Activated CD4-positive, alpha-beta T cell treated with anti-CD3 and anti-CD28 coated beads for 1 hour (primary cell): ENCODE measurements around the gene RTL10.

Experiments
- DNase-seq: peaks from one replicate; pipeline ENCODE4 v3.0.0-alpha.2; 2020

Gene RTL10

DNA sequence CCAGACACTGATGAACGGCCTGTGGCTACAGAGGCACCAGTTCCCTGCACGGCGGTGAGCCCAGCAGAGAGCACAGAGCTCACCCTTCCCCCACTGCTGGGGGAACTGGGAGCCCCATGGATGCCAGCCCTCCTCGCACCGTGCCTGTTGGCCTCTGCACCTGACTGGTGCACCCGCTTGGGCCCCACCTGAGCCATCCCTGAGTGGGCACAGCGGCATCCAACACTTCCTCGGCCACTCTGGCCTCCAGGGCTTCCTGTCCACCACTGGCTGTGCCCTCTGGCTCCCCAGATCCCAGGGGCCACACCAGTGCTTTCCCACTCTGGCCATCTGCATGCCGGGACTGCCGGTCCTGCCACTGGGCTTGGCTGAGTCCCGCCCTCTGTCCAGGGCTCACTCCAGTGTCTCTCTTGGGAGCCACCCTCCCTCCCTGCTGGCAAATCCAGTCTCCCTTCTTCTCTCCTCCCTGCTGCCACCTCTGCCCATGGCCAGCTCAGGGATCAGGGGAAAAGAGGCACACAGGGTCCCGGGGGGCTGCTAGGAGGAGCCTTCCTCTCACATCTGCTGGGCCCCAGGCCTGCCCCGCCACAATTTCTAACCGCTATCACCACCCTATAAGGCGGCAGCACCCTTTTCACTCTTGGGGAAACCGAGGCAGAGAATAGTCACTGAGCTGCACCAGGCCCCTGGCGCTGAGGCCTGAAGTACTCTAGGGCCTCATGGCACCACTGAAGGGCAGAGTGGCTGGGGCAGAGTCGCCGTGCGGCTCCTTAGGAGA is 33.0 kb downstream of the RTL10 start:
- peak; percentile 1 for DNase-seq

DNA sequence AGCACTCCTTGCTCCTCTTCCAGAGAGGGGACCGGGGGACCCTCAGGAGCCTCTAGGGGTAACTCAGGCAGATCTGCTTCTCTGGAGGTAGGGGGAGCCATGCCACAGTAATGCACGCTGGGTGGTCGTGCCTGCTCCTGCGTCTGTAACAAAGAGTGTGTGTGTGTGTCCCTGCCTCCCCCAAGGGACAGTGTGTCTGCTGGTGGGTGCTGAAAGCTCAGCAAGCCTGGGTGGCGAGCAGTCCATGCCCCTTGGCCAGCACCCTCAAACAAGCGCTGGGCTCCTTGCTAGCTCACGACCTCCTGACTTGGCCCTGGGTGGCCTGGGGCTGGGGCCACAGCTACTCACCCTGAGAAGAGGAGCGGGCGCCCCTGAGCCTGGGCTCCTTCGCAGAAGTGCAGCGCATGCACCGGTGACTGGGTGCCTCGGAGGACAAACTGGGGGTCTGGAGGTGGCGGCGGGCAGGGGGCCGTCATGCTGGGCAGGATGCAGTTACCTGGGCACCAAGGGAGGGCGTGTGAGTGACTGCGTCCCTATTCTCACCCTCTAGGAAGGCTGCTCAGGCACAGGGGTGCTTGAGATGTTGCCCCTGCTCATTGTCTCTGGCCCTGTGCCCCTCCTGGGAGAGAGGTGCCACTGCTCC is 33.7 kb downstream of the RTL10 start:
- peak; percentile 6 for DNase-seq

DNA sequence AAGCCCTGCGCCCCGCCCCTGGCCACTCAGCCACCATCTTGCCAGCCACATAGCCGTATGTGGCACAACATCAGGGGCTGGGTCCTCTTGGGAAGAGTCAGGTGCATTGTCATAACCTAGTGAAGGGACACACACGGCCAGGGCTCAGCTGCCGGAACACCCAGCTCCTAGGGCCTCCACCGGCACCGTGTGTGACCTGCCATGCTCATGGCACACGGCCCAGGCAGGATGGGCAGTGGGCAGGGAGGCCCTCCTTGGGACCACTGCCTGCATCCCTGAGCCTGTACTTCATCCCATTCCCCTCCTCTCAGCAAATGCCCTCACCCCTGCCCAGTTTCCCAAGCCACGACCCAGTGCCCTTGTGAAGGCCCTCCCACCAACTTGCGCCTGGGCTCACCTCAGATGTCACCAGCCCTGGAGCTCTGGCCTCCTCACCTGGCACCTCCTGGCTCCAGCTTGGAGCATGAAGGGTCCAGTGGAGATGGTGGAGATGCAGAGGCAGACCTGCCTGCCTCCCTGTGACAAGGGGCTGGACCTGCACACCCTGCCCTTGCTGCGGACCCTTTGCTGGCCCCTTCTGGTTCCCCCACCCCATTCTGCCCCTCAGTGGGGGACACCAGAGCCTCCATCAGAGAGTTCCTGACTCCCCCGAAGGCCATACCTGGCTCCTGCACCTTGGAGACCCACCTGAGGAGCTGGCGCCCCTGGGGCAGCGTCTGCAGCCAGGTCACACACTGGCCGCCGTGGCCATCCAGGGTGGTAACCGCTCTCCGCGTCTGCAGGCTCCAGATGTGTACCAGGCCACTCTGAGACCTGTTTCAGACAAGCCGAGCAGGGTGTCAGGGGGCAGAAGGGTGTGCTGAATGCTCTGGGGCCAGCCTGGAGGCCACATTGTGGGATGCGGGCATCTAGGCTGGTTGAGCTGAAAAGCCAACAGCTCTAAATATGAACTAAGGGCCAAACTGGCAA is 34.5 kb downstream of the RTL10 start:
- peak; percentile 5 for DNase-seq

DNA sequence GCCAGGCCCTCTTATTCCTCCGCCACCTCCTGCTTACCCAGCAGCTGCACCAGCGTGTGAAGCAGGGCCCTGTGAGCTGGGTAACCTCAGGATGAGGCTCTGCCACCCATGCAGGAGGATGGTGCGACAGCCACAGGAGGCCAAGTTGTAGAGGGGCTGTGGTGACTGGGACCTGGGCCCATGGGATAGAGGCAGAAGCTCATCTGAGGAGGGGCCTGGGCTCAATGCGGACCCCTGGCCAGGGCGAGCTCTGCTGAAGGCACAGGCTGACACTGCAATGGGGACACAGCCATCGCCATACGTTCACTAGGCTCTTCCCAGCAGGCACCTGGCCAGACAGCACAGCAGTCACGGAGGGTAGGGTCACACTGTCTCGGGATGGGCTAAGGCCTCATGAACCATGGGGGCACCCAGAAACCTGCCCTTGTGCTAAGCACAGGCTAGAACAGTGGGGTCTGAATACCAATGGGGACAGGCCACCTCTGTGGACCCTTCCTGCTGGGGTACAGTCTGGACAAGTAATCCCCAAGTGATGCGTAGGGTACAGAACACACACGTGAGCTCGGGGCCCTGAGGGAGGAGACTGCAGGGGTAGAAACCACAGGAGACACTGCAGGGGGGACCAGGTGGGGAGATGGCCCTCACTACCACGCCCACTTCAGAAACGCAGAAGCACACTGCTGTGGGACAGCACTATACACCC is 35.3 kb downstream of the RTL10 start:
- no peak for DNase-seq

DNA sequence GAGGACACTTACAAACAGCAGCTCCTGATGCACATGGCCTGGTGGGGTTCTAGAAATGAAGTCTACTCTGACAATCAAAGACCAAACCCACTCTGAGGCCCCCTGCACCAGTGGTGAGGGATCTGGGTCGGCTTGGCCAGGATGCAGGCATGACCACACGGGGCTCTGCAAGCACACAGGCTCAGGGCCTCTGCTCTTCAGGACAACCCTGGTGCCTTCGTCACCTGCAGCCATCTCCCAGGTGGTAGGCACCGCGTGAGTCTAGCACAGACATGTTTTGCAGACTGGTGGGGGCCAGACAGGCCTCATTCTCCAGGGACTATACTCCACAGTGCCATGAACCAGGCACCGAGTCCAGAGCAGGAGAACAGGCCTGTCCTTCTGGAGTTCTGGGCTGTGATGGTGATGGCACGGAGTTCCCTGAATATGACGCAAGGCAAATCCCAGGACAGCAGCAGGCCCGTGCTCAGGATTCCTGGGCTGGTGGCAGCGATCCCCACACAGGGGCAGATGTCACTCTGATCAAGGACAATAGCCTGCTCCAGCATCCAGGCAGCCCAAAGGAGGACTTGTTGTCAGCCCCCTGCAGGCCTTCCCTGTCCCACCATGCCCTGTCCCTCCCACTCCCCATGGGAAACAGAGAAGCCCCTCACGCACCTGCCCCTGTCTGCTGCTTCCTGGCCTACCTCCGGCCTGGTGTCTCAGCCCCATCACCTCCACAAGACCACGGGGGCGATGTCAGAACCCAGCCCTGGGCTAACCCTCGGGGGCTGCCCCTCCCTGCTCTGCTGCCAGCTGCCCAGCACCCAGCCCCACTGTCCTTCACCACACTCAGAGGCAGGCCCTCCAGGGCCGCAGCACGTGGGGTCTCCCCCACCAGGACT is 36.1 kb downstream of the RTL10 start:
- peak; percentile 3 for DNase-seq

DNA sequence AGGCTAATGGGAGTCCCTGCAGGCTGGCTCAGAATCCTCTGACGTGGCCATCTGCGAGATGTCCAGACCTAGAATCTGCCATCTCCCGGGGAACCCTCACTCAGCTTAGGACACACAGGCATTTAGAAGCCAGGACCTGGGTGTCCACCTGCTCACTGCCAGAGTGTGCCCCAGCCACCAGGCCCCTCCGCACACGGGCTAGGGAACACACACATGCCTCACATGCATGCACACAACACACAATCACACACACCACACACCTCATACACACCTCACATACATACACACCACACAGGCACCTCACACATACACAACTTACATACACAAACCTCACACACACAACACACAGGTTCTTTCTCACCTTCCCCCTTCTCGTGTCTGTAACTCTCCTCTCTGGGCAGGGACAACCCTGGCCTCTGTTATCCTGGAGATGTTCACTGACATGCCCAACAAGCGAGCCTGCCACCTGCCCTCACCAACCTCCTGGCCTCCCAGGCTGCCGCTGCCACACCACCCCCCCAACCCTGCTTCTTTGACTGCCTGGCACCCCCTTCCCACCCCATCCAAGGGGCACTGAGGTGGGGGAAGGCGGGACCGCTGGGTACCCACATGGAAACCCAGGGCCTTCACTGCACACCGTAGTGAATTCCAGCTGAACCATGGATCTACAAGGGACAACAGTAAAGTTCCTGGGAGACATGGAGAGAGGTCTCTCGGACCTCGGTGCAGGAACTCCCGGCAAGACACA is 38.1 kb downstream of the RTL10 start:
- no peak for DNase-seq

DNA sequence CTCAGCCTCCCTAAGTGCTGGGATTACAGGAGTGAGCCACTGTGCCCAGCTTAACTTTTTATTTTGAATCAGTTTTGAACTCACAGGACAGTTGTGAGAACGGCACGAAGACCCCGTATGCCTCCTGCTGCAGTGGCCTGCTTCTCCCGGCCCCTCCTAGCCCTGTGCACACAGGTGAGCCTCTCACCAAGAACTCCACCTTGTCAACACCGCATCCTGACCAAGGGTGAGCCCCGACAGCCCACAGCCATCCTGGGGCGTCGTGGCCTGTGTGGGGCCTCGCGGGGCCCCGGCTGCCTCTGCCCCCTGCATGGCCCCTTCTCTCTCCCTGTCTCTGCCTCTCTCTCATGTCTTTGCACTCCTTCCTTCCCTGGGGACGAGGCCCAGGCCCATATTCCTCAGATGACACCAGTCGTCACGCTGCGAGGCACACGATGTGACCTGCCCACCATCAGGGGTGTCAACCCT is 38.8 kb downstream of the RTL10 start:
- DNase-seq, result no peak

DNA sequence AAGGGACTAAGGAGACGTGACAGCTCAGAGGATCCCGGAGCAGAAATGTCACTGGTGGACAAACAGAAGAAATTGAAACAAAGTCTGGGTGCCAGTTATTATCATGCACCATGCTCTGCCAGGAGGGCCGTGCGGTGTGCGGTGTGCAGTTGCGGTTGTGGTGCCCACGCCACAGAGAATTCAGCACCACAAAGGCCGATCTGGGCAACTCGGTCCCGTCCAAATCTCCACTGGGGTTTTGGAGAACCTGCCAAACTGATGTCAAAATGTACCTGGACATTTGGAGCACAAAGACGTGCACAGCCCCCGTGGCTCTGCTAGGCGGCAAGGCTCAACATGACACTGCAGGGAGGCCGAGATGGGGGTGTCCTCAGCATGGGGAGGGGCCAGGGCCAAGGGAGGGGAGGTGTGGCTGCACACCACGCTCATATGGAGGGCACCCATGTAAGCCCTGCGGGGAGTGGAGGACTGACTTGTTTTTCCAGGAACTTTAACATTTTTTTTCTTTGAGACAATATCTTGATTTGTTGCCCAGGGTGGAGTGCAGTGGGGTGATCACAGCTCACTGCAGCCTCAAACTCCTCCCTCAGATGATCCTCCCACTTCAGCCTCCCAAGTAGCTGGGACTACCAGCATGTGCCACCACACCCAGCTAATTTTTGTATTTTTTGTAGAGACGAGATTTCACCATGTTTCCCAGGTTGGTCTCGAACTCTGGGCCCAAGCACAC is 39.4 kb downstream of the RTL10 start:
- no peak for DNase-seq

DNA sequence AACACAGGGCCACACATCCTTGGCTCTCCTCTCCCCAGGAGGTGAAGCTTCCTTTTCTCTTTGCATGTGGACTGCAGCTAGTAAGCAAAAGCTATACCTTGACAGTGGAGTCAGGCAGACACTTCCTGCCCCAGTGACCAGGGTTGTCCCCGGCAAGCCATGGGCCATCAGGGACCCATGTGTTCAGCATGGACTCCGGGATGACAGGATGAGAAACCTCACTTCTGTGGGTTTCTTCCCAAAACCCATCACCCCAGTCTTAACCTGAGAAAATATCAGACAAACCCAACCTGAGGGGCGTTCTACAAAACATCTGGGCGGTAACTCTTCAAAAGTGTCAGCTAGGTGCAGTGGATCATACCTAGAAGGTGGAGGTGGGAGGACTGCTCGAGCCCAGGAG is 40.2 kb downstream of the RTL10 start:
- no peak for DNase-seq

DNA sequence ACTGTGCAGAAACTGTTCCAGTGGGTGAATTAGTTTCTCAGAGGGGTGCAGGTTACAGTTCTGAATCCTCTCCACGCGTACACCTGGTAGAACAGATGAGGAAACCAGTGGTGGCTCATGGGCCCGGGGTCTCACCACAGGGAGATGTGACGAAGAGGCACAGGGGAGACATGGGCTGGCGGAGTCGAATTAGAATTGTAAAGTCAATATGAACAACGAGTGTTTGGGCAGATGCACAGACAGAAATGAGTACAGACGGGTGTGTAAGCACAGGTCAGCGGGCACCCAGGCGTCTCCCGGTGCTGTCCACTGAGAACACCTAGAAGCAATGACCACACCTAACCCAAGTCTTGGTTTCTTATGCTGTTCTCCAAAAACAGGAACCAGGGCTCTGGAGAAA is 41.8 kb downstream of the RTL10 start:
- DNase-seq, result no peak

DNA sequence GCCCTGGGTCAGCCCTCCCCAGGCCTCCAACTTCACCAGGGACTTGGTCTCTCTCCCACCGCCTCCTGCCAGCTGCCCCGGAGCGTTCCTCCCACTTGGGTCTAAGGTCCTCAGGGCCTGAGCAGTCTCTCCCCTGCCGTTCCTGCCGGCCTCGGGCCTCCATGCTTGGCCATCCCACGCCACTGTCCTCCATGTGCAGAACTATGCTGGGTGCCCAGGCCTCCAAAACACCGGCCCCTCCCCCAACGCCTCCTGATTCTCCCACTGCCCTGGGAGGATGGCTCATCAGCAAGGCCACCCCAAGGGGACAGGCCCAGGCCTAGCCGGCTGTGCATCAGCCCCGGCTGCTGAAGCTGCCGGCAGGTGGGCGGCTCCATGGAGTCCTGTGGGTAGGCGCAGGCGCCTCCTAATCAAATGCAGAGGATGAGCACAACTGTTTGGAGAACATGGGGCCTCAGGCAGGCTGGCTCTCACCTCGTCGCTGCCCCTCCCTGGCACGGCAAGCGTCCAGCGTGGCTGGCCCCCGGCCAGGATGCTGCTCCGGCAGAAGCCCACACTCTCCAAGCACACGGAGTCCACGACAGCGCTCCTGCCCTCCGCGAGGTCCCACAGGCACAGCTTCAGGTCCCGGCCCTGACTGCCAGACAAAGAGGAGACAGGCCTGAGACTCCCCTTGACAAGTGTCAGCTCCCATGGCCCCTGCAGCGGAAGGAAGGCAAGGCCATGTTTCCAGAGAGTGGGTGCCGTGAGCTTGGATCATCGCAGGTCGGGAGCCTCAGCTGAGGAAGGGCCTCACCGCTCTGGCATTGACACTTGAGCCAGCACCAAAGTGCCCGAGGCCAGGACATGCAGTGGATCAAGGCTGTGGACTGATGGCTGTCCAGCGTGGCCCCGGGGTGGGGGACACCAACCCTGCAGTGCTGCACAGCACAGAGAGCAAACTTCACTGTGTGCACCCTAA is 42.6 kb downstream of the RTL10 start:
- peak; percentile 4 for DNase-seq

DNA sequence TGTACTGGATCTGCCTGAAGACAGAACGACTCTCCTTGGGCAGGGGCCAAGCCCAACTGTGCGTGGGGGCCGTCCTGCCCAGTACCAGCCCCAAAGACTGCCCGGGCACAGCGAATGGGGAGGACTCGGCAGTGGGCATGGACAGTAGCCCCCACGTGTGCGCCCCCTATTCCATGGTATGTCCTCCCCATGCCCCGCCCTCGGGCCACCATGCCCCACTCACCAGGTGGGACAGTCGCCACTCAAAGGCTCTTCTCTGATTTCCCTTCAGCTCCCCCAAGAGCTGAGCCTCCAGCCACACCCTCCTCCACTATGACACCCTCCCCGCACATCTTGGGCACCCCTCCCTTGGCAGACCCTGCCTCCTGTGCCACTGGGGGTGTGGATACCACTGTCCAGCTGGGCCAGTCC is 43.5 kb downstream of the RTL10 start:
- no peak for DNase-seq

DNA sequence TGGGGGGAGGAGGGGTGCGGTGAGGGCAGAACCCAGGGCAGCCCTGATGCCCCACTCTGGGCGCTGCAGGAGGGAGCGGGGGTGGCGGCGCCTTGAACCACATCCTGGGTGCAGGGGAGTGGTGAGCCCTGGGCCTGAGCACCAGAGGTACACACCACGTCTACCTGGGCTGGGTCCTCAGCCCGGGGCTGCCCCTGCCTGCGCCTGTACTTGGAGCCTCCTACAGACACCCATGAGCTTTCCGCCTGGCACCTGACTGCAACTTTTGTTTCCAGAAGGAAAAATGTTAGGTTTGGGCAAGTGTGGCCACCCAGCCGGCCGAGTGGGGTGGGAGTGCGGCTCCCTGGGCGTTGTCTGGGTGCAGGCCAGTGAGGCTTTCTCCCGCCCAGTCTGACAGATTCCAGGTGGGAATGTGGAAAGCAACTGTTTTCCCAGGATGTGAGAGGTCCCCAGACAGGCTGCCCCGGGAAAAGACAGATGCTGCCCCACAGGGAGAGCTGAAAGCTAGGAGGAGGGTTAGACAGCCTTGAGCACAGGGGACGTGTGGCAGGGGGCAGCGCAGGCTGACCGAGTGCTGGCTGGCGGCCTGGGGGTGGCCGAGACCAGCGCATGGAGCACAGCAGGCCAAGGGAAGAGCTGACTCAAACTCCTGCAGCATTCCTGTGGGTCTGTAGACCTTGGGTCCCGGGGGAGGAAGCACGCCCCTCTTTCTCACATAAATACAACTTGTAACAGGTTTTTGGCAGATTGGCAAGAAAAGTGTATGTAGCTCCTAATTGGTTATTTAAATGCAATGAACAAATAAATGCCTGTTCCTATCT is 44.1 kb downstream of the RTL10 start:
- DNase-seq, result no peak

DNA sequence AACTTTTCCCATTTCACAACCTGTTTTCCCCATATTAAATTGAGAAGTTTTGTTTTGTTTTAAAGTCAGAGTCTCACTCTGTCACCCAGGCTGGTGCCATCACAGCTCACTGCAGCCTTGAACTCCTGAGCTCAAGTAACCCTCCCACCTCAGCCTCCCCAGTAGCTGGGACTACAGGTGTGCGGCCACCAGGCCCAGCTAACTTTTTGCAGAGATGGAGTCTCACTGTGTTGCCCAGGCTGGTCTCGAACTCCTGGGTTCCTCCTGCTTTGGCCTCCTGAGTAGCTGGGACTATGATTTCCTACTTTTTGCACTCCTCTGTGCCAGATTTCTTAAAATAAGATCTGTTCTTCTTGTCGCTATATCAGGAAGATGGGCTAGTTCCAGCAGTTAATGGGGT is 44.9 kb downstream of the RTL10 start:
- no peak for DNase-seq

DNA sequence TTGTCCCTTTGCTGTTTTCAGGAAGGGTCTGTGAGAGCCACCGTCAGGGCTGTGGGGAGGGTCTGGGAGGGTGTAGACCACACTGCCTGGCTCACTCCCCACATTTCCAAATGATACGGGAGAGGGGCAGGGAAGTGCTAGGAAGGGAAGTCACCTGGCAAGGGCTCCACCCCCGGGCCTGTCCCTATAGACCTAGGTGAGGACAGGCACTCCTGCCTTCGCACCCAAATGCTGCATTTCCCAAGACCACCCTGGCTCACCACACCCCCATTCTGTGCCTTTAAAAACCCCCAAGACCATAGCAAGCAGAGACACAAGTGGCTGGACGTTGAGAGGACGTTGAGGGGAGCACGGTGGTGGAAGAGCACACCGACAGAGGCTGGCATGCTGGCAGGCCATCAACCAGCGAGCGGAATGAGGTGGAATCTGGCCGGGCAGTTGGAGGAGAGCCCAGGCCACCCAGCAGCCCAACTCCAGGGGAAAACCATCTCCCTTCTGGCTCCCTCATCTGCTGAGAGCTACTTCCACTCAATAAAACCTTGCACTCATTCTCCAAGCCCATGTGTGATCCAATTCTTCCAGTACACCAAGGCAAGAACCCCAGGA is 45.7 kb downstream of the RTL10 start:
- DNase-seq, result no peak

DNA sequence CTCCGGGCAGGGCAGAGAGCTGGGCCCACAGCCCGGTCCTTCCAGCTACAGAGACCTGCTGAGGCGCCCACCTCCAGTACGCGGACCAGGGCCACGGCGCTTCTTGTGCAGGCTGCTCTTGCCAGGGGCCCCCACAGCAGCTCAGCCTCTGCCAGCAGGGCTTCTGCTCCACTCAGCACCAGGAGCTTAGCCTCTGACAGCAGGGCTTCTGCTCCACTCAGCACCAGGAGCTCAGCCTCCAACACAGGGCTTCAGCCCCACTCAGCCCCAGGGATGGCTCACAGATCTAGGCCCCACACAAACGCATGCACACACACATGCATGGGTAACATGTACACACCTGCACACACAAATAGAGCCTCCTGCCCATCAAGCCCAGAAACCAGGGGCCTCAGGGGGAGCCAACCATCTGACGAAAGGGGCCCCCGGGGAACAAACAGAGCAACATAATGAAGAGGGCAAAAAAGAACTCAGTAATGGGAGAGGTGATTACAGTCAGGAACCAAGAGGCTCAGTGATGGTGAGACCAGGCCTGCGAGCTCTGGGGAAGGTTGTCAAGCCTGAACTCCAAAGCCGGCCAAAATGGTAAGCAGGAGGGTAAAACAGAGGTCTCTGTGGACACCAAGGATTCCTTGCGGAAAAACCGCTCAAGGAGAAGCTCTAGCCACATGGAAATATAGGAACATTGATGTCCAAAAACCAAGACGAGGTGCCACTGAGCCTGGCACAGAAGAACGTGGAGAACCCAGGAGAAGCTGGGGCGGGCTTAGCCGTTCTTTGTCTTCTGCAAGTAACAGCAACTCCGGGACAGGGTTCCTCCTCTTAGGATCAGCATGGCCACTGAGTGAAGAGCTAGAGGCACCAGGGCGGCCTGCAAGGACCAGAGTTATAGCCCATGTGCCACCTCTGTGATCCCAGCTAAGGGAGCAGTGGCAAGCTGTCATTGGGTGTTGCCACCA is 46.5 kb downstream of the RTL10 start:
- DNase-seq, result no peak
